Activated CD8-positive, alpha-beta memory T cell treated with anti-CD3 and anti-CD28 coated beads, Interleukin-2, amount 50 U/mL, for 1 hour (primary cell): ENCODE data around the gene FFAR3.

Experiments
- DNase-seq: peaks from one replicate; pipeline ENCODE4 v3.0.0-alpha.2; 2020; ENCODE audit errors: extremely low read depth

Gene FFAR3

GRCh38 chr19:35357867-35358573 is at the start of gene FFAR3:
FFAR3 (plus strand) TSS chr19:35358460; CDS start chr19:35358891, 431 bp downstream.
- DNase-seq: no peak

- DNase-seq: no peak
Observed at GRCh38 chr19:35308910-35309309, 49.4 kb upstream of the FFAR3 start.

- no peak for DNase-seq
Observed at GRCh38 chr19:35309481-35310279, 48.6 kb upstream of the FFAR3 start.

- DNase-seq: no peak
Observed at GRCh38 chr19:35310331-35310730, 47.9 kb upstream of the FFAR3 start.

- DNase-seq: no peak
Observed at GRCh38 chr19:35310811-35311465, 47.3 kb upstream of the FFAR3 start.

GRCh38 chr19:35311901-35312665 is 46.2 kb upstream of the FFAR3 start:
- DNase-seq: no peak

- DNase-seq: no peak
Observed at GRCh38 chr19:35313587-35313986, 44.7 kb upstream of the FFAR3 start.

GRCh38 chr19:35314031-35314430 is 44.2 kb upstream of the FFAR3 start:
- no peak for DNase-seq

- DNase-seq: no peak
Observed at GRCh38 chr19:35314858-35315470, 43.3 kb upstream of the FFAR3 start.

- DNase-seq: no peak
Observed at GRCh38 chr19:35315883-35316282, 42.4 kb upstream of the FFAR3 start.

- no peak for DNase-seq
Observed at GRCh38 chr19:35316560-35316959, 41.7 kb upstream of the FFAR3 start.

GRCh38 chr19:35317464-35318043 is 40.7 kb upstream of the FFAR3 start:
- no peak for DNase-seq

- no peak for DNase-seq
Observed at GRCh38 chr19:35318679-35319448, 39.4 kb upstream of the FFAR3 start.

GRCh38 chr19:35320065-35320713 is 38.1 kb upstream of the FFAR3 start:
- no peak for DNase-seq

- no peak for DNase-seq
Observed at GRCh38 chr19:35321291-35321690, 37.0 kb upstream of the FFAR3 start.

GRCh38 chr19:35322014-35322413 is 36.2 kb upstream of the FFAR3 start:
- DNase-seq: no peak

- DNase-seq: no peak
Observed at GRCh38 chr19:35327642-35328041, 30.6 kb upstream of the FFAR3 start.

GRCh38 chr19:35328851-35329285 is 29.4 kb upstream of the FFAR3 start, which contains the start of gene CD22:
CD22 (plus strand) TSS chr19:35329187; CDS start chr19:35332041, 2,854 bp downstream.
- DNase-seq: no peak

GRCh38 chr19:35329323-35329722 is 28.9 kb upstream of the FFAR3 start:
- DNase-seq: no peak

GRCh38 chr19:35330475-35330874 is 27.8 kb upstream of the FFAR3 start:
- DNase-seq: no peak
